DND-41 (cell line): ENCODE results near the gene LSM14A.

Source experiments
- ATAC-seq: fragments of 200-7000 bp; cut with Tn5 transposase; 3 replicates; pipeline ENCODE4 v1.9.1; 2021; ENCODE audit warnings: low read depth; ENCODE audit not compliant: insufficient read depth
- DNase-seq: peaks from one replicate; pipeline ENCODE4 v3.0.0-alpha.2; 2020
- H2AFZ ChIP-seq: 2 replicates; pipeline ENCODE4 v1.6.0; 2012; ENCODE audit warnings: low read depth, low read length
- H3K27ac ChIP-seq: 2 replicates; pipeline ENCODE4 v1.5.1; 2012; ENCODE audit warnings: low read length, inconsistent platforms
- H3K27me3 ChIP-seq: fragments of 200-600 bp; sonication (generic); 2 replicates; pipeline ENCODE4 v1.6.0; 2012; ENCODE audit warnings: low read length, mild to moderate bottlenecking, inconsistent platforms; ENCODE audit not compliant: insufficient read depth, poor library complexity
- H3K36me3 ChIP-seq: 2 replicates; pipeline ENCODE4 v1.5.1; 2012; ENCODE audit warnings: low read length, inconsistent platforms; ENCODE audit not compliant: insufficient read depth
- H3K4me1 ChIP-seq: 2 replicates; pipeline ENCODE4 v1.5.1; 2012; ENCODE audit warnings: mild to moderate bottlenecking, low read length; ENCODE audit not compliant: insufficient read depth
- H3K4me2 ChIP-seq: 2 replicates; pipeline ENCODE4 v1.6.0; 2012; ENCODE audit warnings: mild to moderate bottlenecking, moderate library complexity, low read length, inconsistent platforms; ENCODE audit not compliant: insufficient read depth
- H3K4me3 ChIP-seq, 2 experiments: fragments of 200-600 bp in 1 of 2; shearing (Covaris generic) in 1 of 2; 2 replicates each; pipeline ENCODE4 v1.5.1; 2012 to 2016; ENCODE audit warnings: inconsistent platforms in 2 of 2, low read length in 2 of 2, mild to moderate bottlenecking in 2 of 2, low read depth in 1 of 2, moderate library complexity in 1 of 2
- H3K79me2 ChIP-seq: 2 replicates; pipeline ENCODE4 v1.6.0; 2012; ENCODE audit warnings: low read length, inconsistent platforms; ENCODE audit not compliant: insufficient read depth
- H3K9ac ChIP-seq: 2 replicates; pipeline ENCODE4 v1.6.0; 2012; ENCODE audit warnings: low read depth, mild to moderate bottlenecking, inconsistent platforms, low read length, moderate library complexity
- H3K9me3 ChIP-seq: 2 replicates; pipeline ENCODE4 v1.5.1; 2012; ENCODE audit warnings: low read length, moderate library complexity, mild to moderate bottlenecking, inconsistent platforms; ENCODE audit not compliant: insufficient read depth, severe bottlenecking
- H4K20me1 ChIP-seq: 2 replicates; pipeline ENCODE4 v1.6.0; 2012; ENCODE audit warnings: low read length; ENCODE audit not compliant: insufficient read depth
- CTCF ChIP-seq: IDR thresholded peaks from 2 replicates; pipeline ENCODE4 v1.5.1; 2012; ENCODE audit warnings: borderline replicate concordance, low read length, moderate library complexity, mild to moderate bottlenecking; ENCODE audit not compliant: poor library complexity, severe bottlenecking; ENCODE audit errors: extremely low read depth
- EZH2 ChIP-seq: IDR thresholded peaks from 3 replicates; pipeline ENCODE4 v1.6.1; 2012; ENCODE audit warnings: borderline replicate concordance, low read depth, mild to moderate bottlenecking, moderate library complexity, low read length, inconsistent platforms; ENCODE audit not compliant: severe bottlenecking

LSM14A gene

GRCh38 chr19:34217952-34218817 is 45.9 kb downstream of the LSM14A start:
- Histone ChIP-seq H3K79me2 (no peaks in the 10 kb centered on the region), H4K20me1 (peaks cover 80% of the 10 kb centered on the region), H3K4me2 (no peak overlapping the region), H3K4me3 (no peak overlapping the region), H3K36me3 (peaks cover 77% of the 10 kb centered on the region), H3K27me3 (no peaks in the 10 kb centered on the region), H3K27ac (no peak overlapping the region), H3K9me3 (no peaks in the 10 kb centered on the region), H3K9ac (no peak overlapping the region), H3K4me1 (peaks cover 19% of the 10 kb centered on the region), H2AFZ (no peak overlapping the region)
- TF ChIP-seq EZH2 (no peak), CTCF (no peak)
- ATAC-seq (peak; percentile 94), DNase-seq (peak; percentile 78)

- no peaks in the 10 kb centered on the region for H3K9me3 ChIP-seq
- ATAC-seq (no peak), DNase-seq (no peak)
- H4K20me1 ChIP-seq = peaks cover 79% of the 10 kb centered on the region
- H3K9ac ChIP-seq = no peak overlapping the region
- TF ChIP-seq CTCF (no peak), EZH2 (no peak)
- H3K27ac ChIP-seq = no peak overlapping the region
- H3K4me1 ChIP-seq = peaks cover 19% of the 10 kb centered on the region
- no peaks in the 10 kb centered on the region for H3K79me2 ChIP-seq
- H3K4me3 ChIP-seq = no peak overlapping the region
- no peak overlapping the region for H3K4me2 ChIP-seq
- no peak overlapping the region for H2AFZ ChIP-seq
- H3K36me3 ChIP-seq = peaks cover 78% of the 10 kb centered on the region
- no peaks in the 10 kb centered on the region for H3K27me3 ChIP-seq
These were observed 46.5 kb downstream of the LSM14A start for GRCh38 chr19:34218818-34219164.

- H3K4me3 ChIP-seq = no peak overlapping the region
- peak; percentile 81 for TF ChIP-seq CTCF
- TF ChIP-seq EZH2 = no peak
- H3K36me3 ChIP-seq = peaks cover 79% of the 10 kb centered on the region
- H3K9me3 ChIP-seq = no peaks in the 10 kb centered on the region
- H3K27me3 ChIP-seq = no peaks in the 10 kb centered on the region
- H3K27ac ChIP-seq = no peak overlapping the region
- no peak overlapping the region for H3K4me2 ChIP-seq
- H4K20me1 ChIP-seq = peaks cover 80% of the 10 kb centered on the region
- H2AFZ ChIP-seq = no peak overlapping the region
- no peak overlapping the region for H3K9ac ChIP-seq
- H3K79me2 ChIP-seq = no peaks in the 10 kb centered on the region
- H3K4me1 ChIP-seq = peaks cover 19% of the 10 kb centered on the region
- peak; percentile 56 for DNase-seq
- ATAC-seq = no peak
These were observed 48.3 kb downstream of the LSM14A start for GRCh38 chr19:34220472-34221063.
